Suprapubic skin (tissue), 3 donors: Measurements from ENCODE around the gene NEURL3.

ENCODE experiments used
- CTCF ChIP-seq, 2 donors: fragments of 200-600 bp in 1 of 2; fragments of 450-650 bp in 1 of 2; sonication (generic) in 1 of 2; IDR thresholded peaks; one replicate each; pipeline ENCODE4 v1.5.1; 2016 to 2019; ENCODE audit warnings: antibody characterized with exemption in 2 of 2, mild to moderate bottlenecking in 1 of 2, moderate library complexity in 1 of 2
- POLR2A ChIP-seq, 2 donors: fragments of 450-650 bp; IDR thresholded peaks; one replicate each; pipeline ENCODE4 v1.6.1; 2017; ENCODE audit warnings: antibody characterized with exemption in 2 of 2, mild to moderate bottlenecking in 2 of 2, moderate library complexity in 2 of 2

- TF ChIP-seq POLR2A (IDR thresholded peaks at IDR 0.05) = no peak
- TF ChIP-seq CTCF (IDR thresholded peaks at IDR 0.05) = no peak
Measured at GRCh38 chr2:96541398-96542152, 36.4 kb upstream of the NEURL3 start.
